ENCODE measurements around the gene BANK1.
"Not testable (repeated sequence)": the region's sequence is repeated elsewhere in the genome, so short reads cannot be mapped to it uniquely, and the experiment has no call there.

BANK1 gene

GRCh38 chr4:101865501-101866062 is 75.1 kb downstream of the BANK1 start:
- TF ChIP-seq CTCF (IDR thresholded peaks at IDR 0.05; ENCODE audit: insufficient read depth, low read depth, low read length, missing control alignments) = no peak
- peak; percentile 67 for DNase-seq (ENCODE audit: low read depth)
- H3K4me3 ChIP-seq (ENCODE audit: low read length) = no peak overlapping the region

GRCh38 chr4:101870874-101871273 is 80.3 kb downstream of the BANK1 start:
- H3K4me3 ChIP-seq (ENCODE audit: low read length) = no peak overlapping the region
- no peak for TF ChIP-seq CTCF (IDR thresholded peaks at IDR 0.05; ENCODE audit: insufficient read depth, low read depth, low read length, missing control alignments)

GRCh38 chr4:101871962-101872676 is 81.6 kb downstream of the BANK1 start:
- H3K4me3 ChIP-seq (ENCODE audit: low read length) = no peak overlapping the region
- no peak for DNase-seq (ENCODE audit: low read depth)
- no peak for TF ChIP-seq CTCF (IDR thresholded peaks at IDR 0.05; ENCODE audit: insufficient read depth, low read depth, low read length, missing control alignments)

More at GRCh38 chr4:101870874-101871273, 80.3 kb downstream of the BANK1 start:
- no peak for DNase-seq (ENCODE audit: low read depth)

GRCh38 chr4:101885574-101885973 is 95.0 kb downstream of the BANK1 start:
- no peak overlapping the region for H3K4me3 ChIP-seq (ENCODE audit: low read length)
- peak; percentile 73 for DNase-seq (ENCODE audit: low read depth)
- no peak for TF ChIP-seq CTCF (IDR thresholded peaks at IDR 0.05; ENCODE audit: insufficient read depth, low read depth, low read length, missing control alignments)

GRCh38 chr4:101886826-101887225 is 96.3 kb downstream of the BANK1 start:
- no peak for TF ChIP-seq CTCF (IDR thresholded peaks at IDR 0.05; ENCODE audit: insufficient read depth, low read depth, low read length, missing control alignments)

GRCh38 chr4:101888472-101888871 is 97.9 kb downstream of the BANK1 start:
- no peak for TF ChIP-seq CTCF (IDR thresholded peaks at IDR 0.05; ENCODE audit: insufficient read depth, low read depth, low read length, missing control alignments)
- no peak overlapping the region for H3K4me3 ChIP-seq (ENCODE audit: low read length)
- no peak for DNase-seq (ENCODE audit: low read depth)

More at GRCh38 chr4:101886826-101887225, 96.3 kb downstream of the BANK1 start:
- peak; percentile 33 for DNase-seq (ENCODE audit: low read depth)
- no peak overlapping the region for H3K4me3 ChIP-seq (ENCODE audit: low read length)

GRCh38 chr4:101905527-101905926 is 115.0 kb downstream of the BANK1 start:
- DNase-seq (ENCODE audit: low read depth); H3K4me3 ChIP-seq (ENCODE audit: low read length): not testable (repeated sequence)
